SK-N-SH (cell line): ENCODE results near the gene P2RX2. TPM values are rescaled to one million over a fixed set of nuclear protein-coding genes. Genes with fewer than 3 reads are reported as not detected.

ENCODE experiments used
- CTCF ChIA-PET: fragments of 300-600, 350-600 bp; formaldehyde crosslinking; extraction: SDS; loops from one replicate; lab custom pipeline; 2021; lab: Yijun Ruan, JAX
- POLR2A ChIA-PET: fragments of 350-600 bp; sonication (Branson Sonifier 250); formaldehyde crosslinking; extraction: SDS; loops from one replicate; lab custom pipeline; 2020; ENCODE audit warnings: antibody characterized with exemption, inconsistent platforms; lab: Yijun Ruan, JAX
- DNase-seq: peaks from one replicate; pipeline ENCODE4 v3.0.0; 2012
- H2AFZ ChIP-seq: fragments of 200-600 bp; sonication (generic); 2 replicates; pipeline ENCODE4 v1.8.1; 2016; ENCODE audit warnings: antibody characterized with exemption, mild to moderate bottlenecking, low read depth
- H3F3A ChIP-seq: fragments of 200-600 bp; sonication (generic); replicated peaks from 2 replicates; pipeline ENCODE3; 2016; ENCODE audit warnings: antibody characterized with exemption, mild to moderate bottlenecking; ENCODE audit not compliant: insufficient read depth
- H3K27ac ChIP-seq, 2 experiments: fragments of 200-500 bp in 1 of 2; fragments of 200-600 bp in 1 of 2; sonication (Bioruptor generic) in 1 of 2; sonication (generic), shearing (Covaris generic) in 1 of 2; 2 replicates each; pipeline versions ENCODE4 v1.5.1 to v1.6.1; 2014 to 2016; ENCODE audit warnings: low read depth in 2 of 2, inconsistent platforms in 1 of 2, low read length in 1 of 2, mild to moderate bottlenecking in 1 of 2, mixed read lengths in 1 of 2
- H3K27me3 ChIP-seq: fragments of 200-600 bp; sonication (generic), shearing (Covaris generic); 2 replicates; pipeline ENCODE4 v1.6.1; 2016; ENCODE audit warnings: mixed run types; ENCODE audit not compliant: insufficient read depth
- H3K36me3 ChIP-seq, 2 experiments: fragments of 200-500 bp in 1 of 2; fragments of 200-600 bp in 1 of 2; sonication (Bioruptor generic) in 1 of 2; sonication (generic) in 1 of 2; replicated peaks in 1 of 2; 2 replicates each; pipeline versions ENCODE3 to v1.5.1; 2014 to 2016; ENCODE audit warnings: low read length in 1 of 2, mild to moderate bottlenecking in 1 of 2; ENCODE audit not compliant: insufficient read depth in 2 of 2, control insufficient read depth in 1 of 2
- H3K4me1 ChIP-seq, 2 experiments: fragments of 200-500 bp in 1 of 2; fragments of 200-600 bp in 1 of 2; sonication (Bioruptor generic) in 1 of 2; sonication (generic), shearing (Covaris generic) in 1 of 2; 2 replicates each; pipeline versions ENCODE4 v1.5.1 to v1.6.1; 2014 to 2016; ENCODE audit warnings: low read depth in 1 of 2, low read length in 1 of 2, mixed run types in 1 of 2; ENCODE audit not compliant: insufficient read depth in 2 of 2, control insufficient read depth in 1 of 2
- H3K4me2 ChIP-seq: fragments of 200-600 bp; sonication (generic), shearing (Covaris generic); 2 replicates; pipeline ENCODE4 v1.6.1; 2017; ENCODE audit warnings: mixed run types
- H3K4me3 ChIP-seq, 2 experiments: fragments of 200-500 bp in 1 of 2; fragments of 200-600 bp in 1 of 2; sonication (Bioruptor generic) in 1 of 2; sonication (generic), shearing (Covaris generic) in 1 of 2; 2 replicates each; pipeline versions ENCODE4 v1.5.1 to v1.8.1; 2014 to 2016; ENCODE audit warnings: low read depth in 2 of 2, inconsistent platforms in 1 of 2, low read length in 1 of 2, mild to moderate bottlenecking in 1 of 2, mixed read lengths in 1 of 2, moderate library complexity in 1 of 2
- H3K79me2 ChIP-seq: fragments of 200-600 bp; sonication (generic); 2 replicates; pipeline ENCODE4 v1.8.1; 2017; ENCODE audit warnings: mild to moderate bottlenecking; ENCODE audit not compliant: insufficient read depth
- H3K9ac ChIP-seq: fragments of 200-600 bp; sonication (generic); 2 replicates; pipeline ENCODE4 v1.6.1; 2017; ENCODE audit warnings: mixed run types
- H3K9me2 ChIP-seq: fragments of 200-600 bp; sonication (generic); 2 replicates; pipeline ENCODE4 v1.6.1; 2017; ENCODE audit warnings: mixed run types
- H3K9me3 ChIP-seq: fragments of 200-600 bp; sonication (generic); 2 replicates; pipeline ENCODE4 v1.6.1; 2017; ENCODE audit warnings: mixed run types, mild to moderate bottlenecking, moderate library complexity
- H4K20me1 ChIP-seq: fragments of 200-600 bp; sonication (generic); 2 replicates; pipeline ENCODE4 v1.6.1; 2017; ENCODE audit warnings: mild to moderate bottlenecking, mixed run types; ENCODE audit not compliant: insufficient read depth
- CTCF ChIP-seq: fragments of 200-600 bp; sonication (generic); IDR thresholded peaks from 2 replicates; pipeline ENCODE4 v1.6.1; 2017; ENCODE audit warnings: antibody characterized with exemption, mild to moderate bottlenecking, moderate library complexity
- EP300 ChIP-seq, 2 experiments: IDR thresholded peaks; 2 replicates each; pipeline versions ENCODE4 v1.4.0 to v1.6.1; 2012; ENCODE audit warnings: borderline replicate concordance in 1 of 2, low read depth in 1 of 2, low read length in 1 of 2
- EZH2phosphoT487 ChIP-seq: fragments of 200-600 bp; sonication (generic); IDR thresholded peaks from 2 replicates; pipeline ENCODE4 v1.6.1; 2017; ENCODE audit warnings: low read depth, mixed run types, mild to moderate bottlenecking, antibody characterized with exemption, moderate library complexity, borderline replicate concordance
- FOXJ3 ChIP-seq: sonication (generic); formaldehyde crosslinking; IDR thresholded peaks from 2 replicates; pipeline ENCODE4 v1.5.1; 2020; ENCODE audit warnings: mild to moderate bottlenecking, missing genetic modification reagents
- GATA2 ChIP-seq: sonication (generic); formaldehyde crosslinking; IDR thresholded peaks from 2 replicates; pipeline ENCODE4 v1.5.0; 2020; ENCODE audit warnings: mild to moderate bottlenecking, missing genetic modification reagents
- JUND ChIP-seq: IDR thresholded peaks from 2 replicates; pipeline ENCODE4 v1.4.0; 2012
- MEF2A ChIP-seq: IDR thresholded peaks from 2 replicates; pipeline ENCODE4 v1.4.0; 2012; ENCODE audit warnings: low read depth, borderline replicate concordance
- NFIC ChIP-seq: IDR thresholded peaks from 2 replicates; pipeline ENCODE4 v1.4.0; 2012; ENCODE audit warnings: borderline replicate concordance
- PBX3 ChIP-seq: IDR thresholded peaks from 2 replicates; pipeline ENCODE4; 2012
- POLR2AphosphoS5 ChIP-seq: IDR thresholded peaks from 2 replicates; pipeline ENCODE4 v1.6.1; 2012; ENCODE audit warnings: low read depth, low read length
- REST ChIP-seq: IDR thresholded peaks from 2 replicates; pipeline ENCODE4 v1.6.1; 2012; ENCODE audit warnings: mild to moderate bottlenecking, low read depth, low read length, moderate library complexity
- RFX5 ChIP-seq: IDR thresholded peaks from 2 replicates; pipeline ENCODE4 v1.6.1; 2012; ENCODE audit warnings: mild to moderate bottlenecking, improper control_type of control experiment, low read length
- RXRA ChIP-seq: IDR thresholded peaks from 2 replicates; pipeline ENCODE4 v1.4.0; 2012; ENCODE audit warnings: low read depth, mild to moderate bottlenecking, borderline replicate concordance
- SIN3A ChIP-seq: IDR thresholded peaks from 2 replicates; pipeline ENCODE4 v1.6.1; 2012; ENCODE audit warnings: low read depth, mild to moderate bottlenecking, low read length, moderate library complexity, borderline replicate concordance
- TAF1 ChIP-seq: IDR thresholded peaks from 2 replicates; pipeline ENCODE4 v1.6.1; 2012; ENCODE audit warnings: low read depth, mild to moderate bottlenecking, low read length, moderate library complexity, borderline replicate concordance
- TCF12 ChIP-seq: IDR thresholded peaks from 2 replicates; pipeline ENCODE4 v1.4.0; 2012
- USF1 ChIP-seq: IDR thresholded peaks from 2 replicates; pipeline ENCODE4 v1.4.0; 2012; ENCODE audit warnings: low read depth, borderline replicate concordance
- USF2 ChIP-seq: fragments of 150-350 bp; IDR thresholded peaks from 2 replicates; pipeline ENCODE4 v1.6.1; 2017; ENCODE audit warnings: antibody characterized with exemption, low read length, low read depth, borderline replicate concordance
- YY1 ChIP-seq: IDR thresholded peaks from 2 replicates; pipeline ENCODE4 v1.4.0; 2012; ENCODE audit warnings: low read depth, mild to moderate bottlenecking
- WGBS: methylation state at CpG from one replicate; pipeline ENCODE4 v1.1.6; 2017; ENCODE audit warnings: low lambda C conversion rate; 5-methylcytosine and 5-hydroxymethylcytosine counted together
- polyA plus RNA-seq, 3 experiments: library from polyadenylated mRNA; depleted of rRNA; stranded (reverse); fragments of >200 nt; gene quantifications; 2 replicates each; pipeline ENCODE4 v1.2.3, GENCODE V29; 2012

P2RX2 gene
- polyA plus RNA-seq, 1 of the 3 experiments (the other 2 are of a cell fraction), result 0.03 TPM

- H3K4me1 ChIP-seq, result no peaks in the 10 kb centered on the region
- no peak overlapping the region for H2AFZ ChIP-seq
- H3K9ac ChIP-seq, result no peak overlapping the region
- ChIA-PET POLR2A (no interaction called here), CTCF (no interaction called here)
- H3K9me2 ChIP-seq, result no peaks in the 10 kb centered on the region
- no peak for DNase-seq
- H3K4me3 ChIP-seq, result no peak overlapping the region
- TF ChIP-seq USF1 (no peak), YY1 (no peak), POLR2AphosphoS5 (no peak), GATA2 (CRISPR knock-in tag) (no peak)
- H4K20me1 ChIP-seq, result 0 out of 2 replicates have a peak, but pooled peaks cover 2% of the 10 kb centered on the region
- no peak overlapping the region for H3K4me2 ChIP-seq
- no peaks in the 10 kb centered on the region for H3K79me2 ChIP-seq
- H3F3A ChIP-seq, result no peaks in the 10 kb centered on the region
- H3K27me3 ChIP-seq, result no peaks in the 10 kb centered on the region
- 96% methylated on average over 22 of the region's 27 CpGs for WGBS
- H3K36me3 ChIP-seq, result peaks cover 0 to 55% of the 10 kb centered on the region in 2 experiments
- H3K9me3 ChIP-seq, result no peaks in the 10 kb centered on the region
- H3K27ac ChIP-seq, result no peak overlapping the region
Observed at GRCh38 chr12:132571051-132571450, 47.5 kb upstream of the P2RX2 start.

GRCh38 chr12:132571598-132571997 lies 47.0 kb upstream of the P2RX2 start:
- CTCF ChIA-PET, result no interaction called here
- no peak for DNase-seq
- H3K36me3 ChIP-seq, result peaks cover 0 to 51% of the 10 kb centered on the region in 2 experiments
- H2AFZ ChIP-seq, result no peak overlapping the region
- POLR2A ChIA-PET, result no interaction called here
- no peak overlapping the region for H3K9ac ChIP-seq
- WGBS, result 95% methylated on average over 10 of the region's 20 CpGs
- H3K4me2 ChIP-seq, result no peak overlapping the region
- H3K4me3 ChIP-seq, result no peak overlapping the region
- no peaks in the 10 kb centered on the region for H3K4me1 ChIP-seq
- H4K20me1 ChIP-seq, result no peaks in the 10 kb centered on the region
- H3K9me2 ChIP-seq, result no peaks in the 10 kb centered on the region
- no peaks in the 10 kb centered on the region for H3K9me3 ChIP-seq
- H3K79me2 ChIP-seq, result no peaks in the 10 kb centered on the region
- no peak overlapping the region for H3K27ac ChIP-seq
- H3K27me3 ChIP-seq, result no peaks in the 10 kb centered on the region
- H3F3A ChIP-seq, result no peaks in the 10 kb centered on the region
- TF ChIP-seq REST (no peak), YY1 (no peak), PBX3 (no peak), USF1 (no peak), CTCF (no peak), EP300 (IDR thresholded peaks at IDR 0.05; ENCODE audit: borderline replicate concordance in 1 of 2, low read depth in 1 of 2, low read length in 1 of 2) (no peak), TCF12 (no peak), JUND (no peak), TAF1 (no peak), MEF2A (no peak), USF2 (no peak), NFIC (no peak), POLR2AphosphoS5 (no peak), SIN3A (no peak), RFX5 (no peak), EZH2phosphoT487 (no peak), RXRA (no peak), FOXJ3 (CRISPR knock-in tag) (no peak)
